Fibroblast of mammary gland (primary cell): ENCODE results near the gene RGSL1.

Experiments
- DNase-seq: peaks from one replicate; pipeline ENCODE4 v3.0.0-alpha.2; 2010; ENCODE audit warnings: low read depth
- H3K4me3 ChIP-seq: 2 replicates; pipeline ENCODE4 v1.5.1; 2011; ENCODE audit warnings: low read depth, mild to moderate bottlenecking, low read length, moderate library complexity; ENCODE audit not compliant: control insufficient read depth
- CTCF ChIP-seq: conservative IDR thresholded peaks from 2 replicates; pipeline ENCODE4 v1.5.1; 2011; ENCODE audit warnings: low read depth, low read length, inconsistent platforms; ENCODE audit not compliant: control insufficient read depth, insufficient read depth

The RGSL1 gene

GRCh38 chr1:182574156-182574555 is 124.2 kb downstream of the RGSL1 start:
- DNase-seq: no peak
- TF ChIP-seq CTCF: no peak
- no peak overlapping the region for H3K4me3 ChIP-seq

- DNase-seq: peak; percentile 79
- TF ChIP-seq CTCF: no peak
These were observed 125.7 kb downstream of the RGSL1 start for GRCh38 chr1:182575540-182576149.

GRCh38 chr1:182580736-182581135 is 130.8 kb downstream of the RGSL1 start:
- DNase-seq: no peak
- TF ChIP-seq CTCF: no peak
- no peak overlapping the region for H3K4me3 ChIP-seq

More at GRCh38 chr1:182575540-182576149, 125.7 kb downstream of the RGSL1 start:
- no peak overlapping the region for H3K4me3 ChIP-seq

GRCh38 chr1:182584746-182585145 is 134.8 kb downstream of the RGSL1 start:
- H3K4me3 ChIP-seq: no peak overlapping the region
- no peak for DNase-seq
- no peak for TF ChIP-seq CTCF

- H3K4me3 ChIP-seq: no peak overlapping the region
- TF ChIP-seq CTCF: no peak
- no peak for DNase-seq
These were observed 136.4 kb downstream of the RGSL1 start for GRCh38 chr1:182586380-182586779.

GRCh38 chr1:182587093-182587492 is 137.1 kb downstream of the RGSL1 start:
- DNase-seq: no peak
- TF ChIP-seq CTCF: no peak
- H3K4me3 ChIP-seq: no peak overlapping the region
